Activated naive CD8-positive, alpha-beta T cell treated with anti-CD3 and anti-CD28 coated beads, Interleukin-2, amount 50 U/mL, for 16 hours (primary cell): ENCODE measurements around the gene NHSL2.

Experiments used
- DNase-seq: peaks from one replicate; pipeline ENCODE4 v3.0.0-alpha.2; 2020; ENCODE audit warnings: low read depth, low spot score

Gene NHSL2

DNA sequence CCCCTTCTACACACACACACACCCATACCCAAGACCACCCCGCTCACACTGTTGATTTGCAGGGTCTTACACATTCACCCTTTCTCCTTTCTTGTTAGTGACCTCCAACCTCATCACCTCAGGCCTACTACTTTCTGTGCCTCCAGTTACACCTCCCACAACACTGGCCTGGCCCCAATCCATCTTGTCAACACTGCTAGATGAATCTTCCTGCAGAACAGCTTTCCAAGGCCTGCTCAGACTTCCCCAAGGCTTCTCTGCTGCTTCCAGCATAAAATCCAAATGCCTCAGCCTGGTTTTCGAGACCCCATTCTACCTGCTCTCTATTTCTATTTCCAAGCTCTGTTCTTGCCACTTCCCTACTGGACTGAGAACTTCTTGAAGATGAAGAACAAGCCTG lies 79.9 kb downstream of the NHSL2 start:
- DNase-seq: no peak

- no peak for DNase-seq
These were observed 80.5 kb downstream of the NHSL2 start for GRCh38 chrX:71991164-71991563.

- no peak for DNase-seq
These were observed 82.1 kb downstream of the NHSL2 start for GRCh38 chrX:71992711-71993110.

GRCh38 chrX:71993371-71993770 lies 82.7 kb downstream of the NHSL2 start:
- no peak for DNase-seq

DNA sequence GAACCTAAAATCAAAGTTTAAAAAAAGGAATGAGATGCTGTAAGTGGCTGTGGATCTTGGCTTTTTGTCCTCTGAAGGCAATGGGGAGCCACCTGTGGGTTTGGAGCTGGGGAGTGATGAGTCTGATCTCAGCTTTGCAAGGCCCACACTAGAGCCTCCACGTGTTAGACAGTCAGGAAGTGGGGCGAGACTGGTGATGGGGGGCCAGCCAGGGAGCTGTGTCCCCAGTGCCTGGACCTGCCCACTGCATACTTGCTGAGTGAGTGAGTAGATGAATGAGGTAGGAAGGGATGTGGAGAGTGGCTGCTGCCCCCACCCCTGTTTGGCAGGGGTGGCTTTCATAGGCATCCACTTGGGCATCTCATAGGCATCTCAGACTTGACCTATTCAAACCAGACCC lies 84.0 kb downstream of the NHSL2 start:
- DNase-seq: no peak

DNA sequence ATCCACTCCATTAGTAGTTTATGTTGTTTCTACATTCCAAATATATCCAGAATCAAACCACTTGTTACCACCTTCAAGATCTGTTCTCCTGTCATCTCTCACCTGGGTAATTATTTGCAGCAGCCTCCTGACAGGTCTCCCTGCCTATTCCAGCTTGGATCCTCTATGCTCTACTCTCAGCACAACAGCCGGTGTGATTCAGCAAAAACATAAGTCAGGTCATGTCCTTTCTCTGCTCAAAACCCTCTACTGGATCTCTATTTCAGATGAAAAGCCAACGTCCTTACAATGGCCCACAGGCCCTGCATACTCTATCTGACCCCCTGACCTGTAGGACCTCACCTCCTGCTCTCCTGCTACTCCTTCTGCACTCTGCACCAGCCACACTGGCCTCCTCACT lies 84.5 kb downstream of the NHSL2 start:
- DNase-seq: no peak

DNA sequence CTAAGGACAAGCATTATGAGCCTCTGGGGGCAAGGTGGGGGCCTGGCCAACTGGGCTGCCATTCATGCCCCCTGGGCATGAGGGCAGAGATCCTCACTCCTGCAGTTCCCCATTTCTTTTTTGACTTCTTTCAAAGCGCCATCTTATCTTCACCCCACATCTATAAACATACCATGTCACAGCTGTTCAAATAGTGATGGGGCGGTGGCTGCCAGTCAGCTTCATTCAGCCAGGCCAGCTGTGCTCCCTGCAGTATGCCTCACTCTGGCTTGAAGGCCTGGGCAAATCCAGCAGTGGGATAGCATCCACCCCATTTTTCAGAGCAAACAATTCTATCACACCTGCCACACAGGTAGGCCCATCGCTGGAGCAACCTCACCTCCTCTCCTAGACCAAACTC lies 85.5 kb downstream of the NHSL2 start:
- DNase-seq: no peak

GRCh38 chrX:71996826-71997225 lies 86.2 kb downstream of the NHSL2 start:
- no peak for DNase-seq

DNA sequence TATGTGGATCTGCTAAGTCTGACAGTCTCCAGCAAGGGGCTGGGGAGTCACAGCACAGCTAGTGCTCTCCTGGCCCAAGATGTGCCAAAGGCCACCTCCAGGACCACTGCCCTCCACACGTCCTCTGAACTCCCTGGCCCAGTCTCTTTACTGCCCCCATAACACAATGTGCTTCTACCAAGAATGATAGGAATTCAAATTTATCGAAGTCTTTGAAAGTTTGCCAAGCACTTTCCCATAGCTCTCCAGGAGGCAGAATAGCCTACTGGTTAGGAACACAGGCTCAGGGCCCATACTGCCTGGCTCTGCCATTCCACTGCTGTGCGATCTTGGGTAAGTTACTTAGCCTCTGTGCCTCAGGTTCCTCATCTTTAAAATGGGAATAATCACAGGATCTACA lies 86.7 kb downstream of the NHSL2 start:
- no peak for DNase-seq

DNA sequence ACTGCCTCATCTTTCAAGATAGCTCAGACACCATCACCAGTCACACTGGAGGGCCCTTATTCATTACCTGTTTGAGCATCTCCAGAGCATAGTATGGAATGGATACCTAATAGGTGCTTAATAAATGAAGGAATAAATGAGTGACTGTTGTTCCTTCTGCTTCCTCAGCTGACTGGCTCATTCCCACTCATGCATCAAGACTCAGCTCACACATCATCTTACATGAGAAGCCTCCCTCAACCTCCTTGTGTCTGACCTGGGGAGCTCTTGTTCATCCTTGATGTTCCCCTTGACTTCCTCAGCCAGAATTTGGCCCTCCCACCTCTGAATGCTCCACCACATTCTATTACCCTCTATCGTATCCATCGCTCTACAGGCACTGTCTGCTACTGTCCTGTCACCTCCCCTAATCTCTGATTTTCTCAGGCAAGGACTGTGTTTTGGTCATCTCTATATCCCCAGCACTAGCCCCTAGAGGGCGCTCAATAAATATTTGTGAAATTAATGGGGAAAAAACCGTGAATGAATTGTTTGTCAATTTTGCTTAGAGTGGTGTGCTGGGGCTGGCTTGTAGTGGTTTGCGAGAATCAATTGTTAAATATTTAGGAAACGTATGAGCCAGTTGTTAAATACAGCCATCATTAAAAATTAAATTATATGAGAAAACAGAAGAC lies 88.3 kb downstream of the NHSL2 start:
- no peak for DNase-seq

- no peak for DNase-seq
These were observed 88.9 kb downstream of the NHSL2 start for GRCh38 chrX:71999535-71999934.

DNA sequence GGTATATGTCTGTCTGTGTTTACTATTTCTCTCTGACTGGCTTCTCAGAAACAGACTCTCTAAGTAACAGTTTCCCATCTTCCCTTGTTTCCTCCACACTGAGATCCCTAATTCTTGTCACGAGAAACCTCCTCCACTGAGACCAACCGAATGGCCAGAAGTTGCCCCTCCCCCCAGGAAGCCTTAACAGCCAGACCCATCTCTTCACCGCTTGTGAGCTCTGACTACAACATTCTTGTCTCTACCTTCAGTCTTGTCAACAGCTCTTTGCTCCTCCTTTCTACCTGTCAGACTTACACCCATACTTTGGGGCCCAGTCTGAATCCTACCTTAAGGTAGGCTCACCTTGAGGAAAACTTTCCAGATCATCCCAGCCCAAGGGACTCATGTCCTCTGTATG lies 90.8 kb downstream of the NHSL2 start:
- DNase-seq: no peak

DNA sequence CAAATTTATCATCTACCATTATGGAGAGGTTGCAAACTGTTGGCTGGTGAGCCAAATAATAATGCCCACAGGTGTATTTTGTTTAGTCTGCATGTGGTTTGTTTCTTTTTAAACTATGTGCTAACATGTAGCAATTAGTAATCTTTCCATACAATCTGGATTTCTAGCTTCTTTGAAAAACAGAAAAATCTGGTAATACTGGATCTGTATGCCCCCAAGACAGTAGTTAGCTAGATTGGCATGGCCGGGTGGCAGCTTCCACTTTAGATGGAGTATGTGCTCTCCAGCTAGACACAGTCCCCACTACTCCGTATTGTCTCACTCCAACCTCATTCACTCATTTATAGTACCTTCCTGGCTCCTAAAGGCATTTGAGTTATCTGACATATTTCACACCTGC lies 91.3 kb downstream of the NHSL2 start:
- DNase-seq: no peak

DNA sequence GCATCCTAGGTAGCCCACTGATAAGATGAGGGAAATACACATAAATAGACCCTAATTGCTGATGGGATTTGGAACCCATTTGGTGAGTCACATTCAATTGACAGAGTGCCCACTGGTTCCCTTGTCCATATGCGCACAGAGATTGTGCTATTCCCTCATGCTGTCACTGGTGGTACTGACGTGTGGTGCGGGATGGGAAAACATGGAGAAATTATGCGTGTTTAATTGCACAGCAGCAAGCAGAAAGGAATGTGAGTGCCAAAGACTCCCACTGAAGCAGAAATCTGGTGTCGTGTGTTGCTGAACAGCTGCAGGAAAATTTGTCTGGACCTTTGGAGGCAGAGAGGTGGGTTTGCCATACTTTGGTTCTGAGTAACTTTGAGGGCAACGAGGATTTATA lies 92.2 kb downstream of the NHSL2 start:
- no peak for DNase-seq

DNA sequence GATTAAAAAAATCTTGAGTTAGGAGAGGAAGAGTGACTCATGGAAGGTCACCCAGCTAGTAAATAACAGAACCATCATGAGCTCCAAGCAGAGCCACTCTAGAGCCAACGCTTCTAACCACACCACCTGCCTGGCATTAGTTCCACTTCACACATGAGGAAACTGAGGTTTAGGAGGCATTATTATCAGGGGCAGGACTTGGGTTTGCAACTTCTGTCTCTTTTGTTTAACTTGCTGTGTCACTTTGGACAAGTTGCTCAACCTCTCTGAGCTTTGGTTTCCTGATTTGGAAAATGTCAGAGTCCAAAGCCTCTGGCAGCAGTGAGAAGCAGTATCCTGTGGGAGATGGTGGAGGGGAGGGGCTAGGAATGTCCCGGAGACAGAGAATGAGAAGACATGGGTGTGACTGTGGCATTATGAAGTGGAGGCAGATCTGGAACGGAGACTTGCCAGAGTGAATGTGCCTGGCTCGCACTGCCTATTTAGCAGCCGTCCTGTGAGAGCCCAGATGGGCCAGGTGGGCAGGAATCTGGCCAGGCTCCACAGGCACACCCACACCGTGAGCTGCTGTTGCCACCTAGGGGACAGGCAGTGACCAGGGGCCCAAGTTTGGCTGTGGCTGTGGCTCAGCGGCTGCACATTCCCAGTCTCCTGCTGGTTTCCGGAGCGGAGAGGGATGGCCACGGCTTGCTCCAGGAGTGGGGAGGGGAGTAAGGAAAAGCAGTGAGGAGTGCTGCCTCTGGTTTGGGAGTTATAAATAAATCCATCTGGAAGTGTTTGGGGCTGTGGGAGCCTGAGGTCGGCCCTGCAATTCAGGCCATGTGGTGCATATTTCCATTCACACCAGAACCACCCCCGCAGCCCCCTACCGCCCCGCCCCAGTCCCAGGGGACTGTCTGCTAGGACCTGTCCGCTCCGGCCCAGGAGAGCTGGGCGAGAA lies 93.4 kb downstream of the NHSL2 start:
- no peak for DNase-seq

DNA sequence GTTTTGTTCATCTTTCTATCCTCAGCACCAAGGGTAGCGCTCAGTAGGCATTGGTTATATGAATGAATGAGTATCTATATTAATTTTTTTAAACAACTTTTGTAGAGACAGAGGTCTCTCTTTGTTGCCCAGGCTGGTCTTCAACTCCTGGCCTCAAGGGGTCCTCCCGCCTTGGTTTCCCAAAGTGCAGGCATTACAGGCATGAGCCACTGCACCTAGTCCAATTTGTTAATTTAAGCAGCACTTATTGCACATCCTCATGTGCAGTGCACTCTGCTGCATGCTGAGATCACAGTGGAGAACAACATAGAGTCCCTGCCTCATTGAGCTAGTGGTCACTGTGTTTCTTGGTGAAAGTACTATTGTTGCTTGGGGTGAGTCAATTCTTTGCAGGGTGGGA lies 94.4 kb downstream of the NHSL2 start:
- DNase-seq: no peak

DNA sequence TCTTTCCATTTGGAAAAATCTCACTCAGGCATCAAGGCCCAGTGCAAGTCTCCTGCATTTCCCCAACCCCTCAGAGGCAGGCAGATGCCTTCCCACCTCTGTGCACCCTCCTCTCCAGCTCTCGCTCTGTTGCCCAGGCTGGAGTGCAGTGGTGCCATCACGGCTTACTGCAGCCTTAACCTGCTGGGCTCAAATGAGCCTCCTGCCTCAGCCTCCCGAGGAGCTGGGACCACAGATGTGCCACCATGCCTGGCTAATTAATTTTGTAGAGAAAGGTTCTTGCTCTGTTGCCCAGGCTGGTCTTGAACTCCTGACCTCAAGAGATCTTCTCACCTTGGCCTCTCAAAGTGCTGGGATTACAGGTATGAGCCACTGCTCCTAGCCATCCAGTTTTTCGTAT lies 95.8 kb downstream of the NHSL2 start:
- no peak for DNase-seq

GRCh38 chrX:72009731-72010130 lies 99.1 kb downstream of the NHSL2 start:
- DNase-seq: no peak

GRCh38 chrX:72011734-72012133 lies 101.1 kb downstream of the NHSL2 start:
- no peak for DNase-seq

DNA sequence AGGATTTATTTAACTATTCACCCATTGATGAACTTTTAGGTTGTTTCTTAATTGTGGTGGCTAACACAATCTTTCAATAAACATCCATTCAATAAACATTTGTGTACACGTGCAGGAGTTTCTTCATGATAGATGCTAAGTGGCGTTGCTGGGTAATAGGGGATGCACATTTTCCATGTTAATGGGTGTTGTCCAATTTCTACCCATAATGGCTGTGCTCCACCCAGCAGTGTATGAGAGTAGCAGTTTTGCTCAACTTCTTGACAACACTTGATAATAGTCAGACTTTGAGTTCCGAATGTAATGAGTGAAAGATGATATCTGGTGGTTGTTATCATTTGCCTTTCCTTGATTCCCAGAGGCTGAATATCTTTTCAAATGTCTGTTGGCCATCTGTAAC lies 104.7 kb downstream of the NHSL2 start:
- no peak for DNase-seq

DNA sequence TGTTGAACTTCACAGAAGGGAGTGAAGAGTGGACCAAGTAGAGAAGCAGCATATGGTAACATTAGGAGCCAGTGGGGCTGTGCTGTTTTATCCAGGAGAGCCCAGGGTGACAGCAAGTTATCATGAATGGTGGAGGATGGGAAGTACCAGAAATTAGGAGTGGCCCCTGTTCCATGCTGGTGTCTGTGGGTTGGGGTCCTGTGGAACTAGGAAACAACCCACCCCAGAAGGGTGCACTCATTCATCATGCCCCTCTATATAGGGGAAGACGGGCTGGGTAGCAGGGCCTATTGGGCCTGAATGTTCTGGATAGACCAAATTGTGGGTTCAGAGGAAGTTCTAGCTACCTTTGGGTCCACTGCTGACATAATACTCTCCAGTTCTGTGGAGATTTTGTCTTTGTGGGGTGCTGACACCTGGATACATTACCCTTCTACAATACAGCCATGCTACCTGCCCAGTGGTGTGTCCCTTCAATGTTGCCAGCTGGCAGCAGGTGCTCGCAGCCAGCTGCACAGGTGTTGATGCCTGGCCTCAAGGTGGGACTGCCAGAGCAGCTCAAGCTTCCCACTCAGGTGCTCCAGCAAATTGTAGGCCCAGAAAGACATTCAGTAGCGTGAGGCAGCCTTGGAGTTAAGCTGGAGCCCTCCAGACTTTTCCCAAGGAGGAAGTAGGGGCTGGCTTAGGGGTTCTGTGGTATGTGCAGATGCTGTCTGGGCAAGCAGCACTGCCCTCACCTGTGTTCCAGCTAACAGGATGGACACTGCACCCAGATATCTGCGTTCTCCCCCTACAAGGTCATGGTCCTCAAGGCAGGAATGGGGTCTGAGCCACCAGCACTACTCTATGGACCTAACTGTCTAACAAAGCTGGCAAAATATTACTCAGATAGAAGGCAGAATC lies 106.5 kb downstream of the NHSL2 start:
- no peak for DNase-seq
